T-helper 2 cell treated with Interferon-gamma antibody and Interleukin-4, amounts not matched to agents 100 ng/mL and 5 ng/mL, for 36 hours (primary cell): Measurements from ENCODE around the gene FHIT. TPM values are rescaled to one million over a fixed set of nuclear protein-coding genes. Genes with fewer than 3 reads are reported as not detected.

Experiments
- intact Hi-C: fragments of 100-400 bp; cut with micrococcal nuclease; formaldehyde crosslinking; loops from one replicate; pipeline ENCODE4 v1.15.1; 2023
- total RNA-seq: library from RNA; stranded (reverse); gene quantifications from 2 replicates; pipeline ENCODE4 v1.2.3, GENCODE V29; 2022

FHIT gene
- total RNA-seq, 1 donor from 2014 or later = 40.4 TPM

- intact Hi-C loops = no loop called here
Measured at GRCh38 chr3:59793976-59794375, 1457.3 kb downstream of the FHIT start.

- intact Hi-C loops = loop anchor here (2.0 kb wide), 1 partner anchor 19 kb away; no protein-coding TSS in a partner anchor
Measured at GRCh38 chr3:59791774-59792308, 1459.4 kb downstream of the FHIT start.

- intact Hi-C loops = loop anchor here (2.0 kb wide), 1 partner anchor 17 kb away; no protein-coding TSS in a partner anchor
Measured at GRCh38 chr3:59790241-59790640, 1461.0 kb downstream of the FHIT start.

GRCh38 chr3:59788801-59789200 is 1462.5 kb downstream of the FHIT start:
- intact Hi-C loops = no loop called here

- intact Hi-C loops = no loop called here
Measured at GRCh38 chr3:59788133-59788532, 1463.1 kb downstream of the FHIT start.

- intact Hi-C loops = no loop called here
Measured at GRCh38 chr3:59786374-59786773, 1464.9 kb downstream of the FHIT start.

GRCh38 chr3:59784164-59784563 is 1467.1 kb downstream of the FHIT start:
- intact Hi-C loops = no loop called here

GRCh38 chr3:59783468-59783988 is 1467.7 kb downstream of the FHIT start:
- intact Hi-C loops = no loop called here

- intact Hi-C loops = no loop called here
Measured at GRCh38 chr3:59782664-59783063, 1468.6 kb downstream of the FHIT start.

GRCh38 chr3:59780209-59780608 is 1471.0 kb downstream of the FHIT start:
- intact Hi-C loops = no loop called here

- intact Hi-C loops = loop anchor here (5.0 to 10.0 kb wide), 2 partner anchors 78 to 394 kb away; no protein-coding TSS in a partner anchor
Measured at GRCh38 chr3:59779260-59779659, 1472.0 kb downstream of the FHIT start.

- intact Hi-C loops = loop anchor here (5.0 to 10.0 kb wide), 2 partner anchors 80 to 393 kb away; no protein-coding TSS in a partner anchor
Measured at GRCh38 chr3:59777667-59778077, 1473.6 kb downstream of the FHIT start.

GRCh38 chr3:59777066-59777465 is 1474.2 kb downstream of the FHIT start:
- intact Hi-C loops = loop anchor here (5.0 to 10.0 kb wide), 2 partner anchors 80 to 392 kb away; no protein-coding TSS in a partner anchor

GRCh38 chr3:59775761-59776325 is 1475.4 kb downstream of the FHIT start:
- intact Hi-C loops = loop anchor here (5.0 to 10.0 kb wide), 2 partner anchors 81 to 391 kb away; no protein-coding TSS in a partner anchor

GRCh38 chr3:59775106-59775505 is 1476.1 kb downstream of the FHIT start:
- intact Hi-C loops = loop anchor here (5.0 to 10.0 kb wide), 2 partner anchors 82 to 390 kb away; no protein-coding TSS in a partner anchor

- intact Hi-C loops = loop anchor here (5.0 to 10.0 kb wide), 3 partner anchors 62 to 390 kb away; no protein-coding TSS in a partner anchor
Measured at GRCh38 chr3:59774634-59775033, 1476.6 kb downstream of the FHIT start.

GRCh38 chr3:59774000-59774399 is 1477.3 kb downstream of the FHIT start:
- intact Hi-C loops = loop anchor here (2.0 to 10.0 kb wide), 3 partner anchors 17 to 389 kb away; no protein-coding TSS in a partner anchor

GRCh38 chr3:59772416-59773408 is 1478.5 kb downstream of the FHIT start:
- intact Hi-C loops = loop anchor here (2.0 to 10.0 kb wide), 3 partner anchors 18 to 388 kb away; no protein-coding TSS in a partner anchor

- intact Hi-C loops = loop anchor here (2.0 to 10.0 kb wide), 3 partner anchors 19 to 387 kb away; no protein-coding TSS in a partner anchor
Measured at GRCh38 chr3:59771768-59772181, 1479.5 kb downstream of the FHIT start.

GRCh38 chr3:59769127-59769750 is 1482.0 kb downstream of the FHIT start:
- intact Hi-C loops = no loop called here
